ENCODE measurements around the gene CELA1. TPM values are rescaled to one million over a fixed set of nuclear protein-coding genes. Genes with fewer than 3 reads are reported as not detected.

The CELA1 gene
- not detected for total RNA-seq

GRCh38 chr12:51346581-51346980 lies at the start of gene CELA1:
TSS of gene CELA1 (minus strand) at chr12:51346679. CDS start at chr12:51346638, 41 bp downstream.
- H3K4me3 ChIP-seq, result no peak within 1 kb of the TSS
- DNase-seq (ENCODE audit: low spot score), result no peak
- TF ChIP-seq POLR2A (IDR thresholded peaks at IDR 0.05) (no peak), CTCF (IDR thresholded peaks at IDR 0.05) (no peak), POLR2AphosphoS5 (IDR thresholded peaks at IDR 0.05) (no peak)
- H3K9me3 ChIP-seq, result no peaks in the 10 kb centered on the region
- intact Hi-C loops (cut with DNase I), result loop anchor here (10.0 kb wide), 1 partner anchor 522 kb away; no protein-coding TSS in a partner anchor
- no peak within 1 kb of the TSS for H3K27ac ChIP-seq
- H3K27me3 ChIP-seq (replicated peaks; ENCODE audit: insufficient read depth), result no peaks in the 10 kb centered on the region
- no peaks in the 10 kb centered on the region for H3K4me1 ChIP-seq (replicated peaks)
- H3K36me3 ChIP-seq, result no peaks in the 10 kb centered on the region
- WGBS, result 68% methylated on average over 3 of the region's 3 CpGs

GRCh38 chr12:51395283-51396230 lies 49.1 kb upstream of the CELA1 start:
- TF ChIP-seq POLR2A (IDR thresholded peaks at IDR 0.05), result no peak
- no peak for TF ChIP-seq POLR2AphosphoS5 (IDR thresholded peaks at IDR 0.05)
- TF ChIP-seq CTCF (IDR thresholded peaks at IDR 0.05), result no peak
- Histone ChIP-seq H3K4me1 (replicated peaks) (no peaks in the 10 kb centered on the region), H3K27me3 (replicated peaks; ENCODE audit: insufficient read depth) (no peaks in the 10 kb centered on the region), H3K9me3 (no peaks in the 10 kb centered on the region), H3K4me3 (no peak overlapping the region), H3K36me3 (no peaks in the 10 kb centered on the region), H3K27ac (no peak overlapping the region)
- no peak for DNase-seq (ENCODE audit: low spot score)
- WGBS, result 71% methylated on average over 8 of the region's 8 CpGs
- intact Hi-C loops (cut with DNase I), result no loop called here

- intact Hi-C loops (cut with DNase I), result no loop called here
- no peaks in the 10 kb centered on the region for H3K27me3 ChIP-seq (replicated peaks; ENCODE audit: insufficient read depth)
- WGBS, result 91% methylated on average over 14 of the region's 14 CpGs
- no peak for DNase-seq (ENCODE audit: low spot score)
- no peak overlapping the region for H3K4me3 ChIP-seq
- H3K4me1 ChIP-seq (replicated peaks), result no peaks in the 10 kb centered on the region
- H3K36me3 ChIP-seq, result no peaks in the 10 kb centered on the region
- no peaks in the 10 kb centered on the region for H3K9me3 ChIP-seq
- no peak overlapping the region for H3K27ac ChIP-seq
- TF ChIP-seq CTCF (IDR thresholded peaks at IDR 0.05) (no peak), POLR2A (IDR thresholded peaks at IDR 0.05) (no peak)
These were observed 47.4 kb upstream of the CELA1 start for GRCh38 chr12:51393676-51394545.

GRCh38 chr12:51392556-51393237 lies 46.2 kb upstream of the CELA1 start:
- Histone ChIP-seq H3K4me3 (no peak overlapping the region), H3K9me3 (no peaks in the 10 kb centered on the region), H3K27me3 (replicated peaks; ENCODE audit: insufficient read depth) (no peaks in the 10 kb centered on the region), H3K4me1 (replicated peaks) (no peaks in the 10 kb centered on the region), H3K36me3 (no peaks in the 10 kb centered on the region), H3K27ac (no peak overlapping the region)
- WGBS, result 91% methylated on average over 22 of the region's 22 CpGs
- DNase-seq (ENCODE audit: low spot score), result no peak
- intact Hi-C loops (cut with DNase I), result no loop called here
- TF ChIP-seq POLR2A (IDR thresholded peaks at IDR 0.05), result no peak
- TF ChIP-seq CTCF (IDR thresholded peaks at IDR 0.05), result no peak
- no peak for TF ChIP-seq POLR2AphosphoS5 (IDR thresholded peaks at IDR 0.05)
